HG02981 (cell line): Measurements from ENCODE around the gene ZBTB25.

Source experiments
- ATAC-seq: cut with Tn5 transposase; IDR thresholded peaks from one replicate; pipeline ENCODE4 v1.9.1; 2021; ENCODE audit warnings: mild to moderate bottlenecking, moderate library complexity; ENCODE audit not compliant: unreplicated experiment

ZBTB25 gene, protein sequence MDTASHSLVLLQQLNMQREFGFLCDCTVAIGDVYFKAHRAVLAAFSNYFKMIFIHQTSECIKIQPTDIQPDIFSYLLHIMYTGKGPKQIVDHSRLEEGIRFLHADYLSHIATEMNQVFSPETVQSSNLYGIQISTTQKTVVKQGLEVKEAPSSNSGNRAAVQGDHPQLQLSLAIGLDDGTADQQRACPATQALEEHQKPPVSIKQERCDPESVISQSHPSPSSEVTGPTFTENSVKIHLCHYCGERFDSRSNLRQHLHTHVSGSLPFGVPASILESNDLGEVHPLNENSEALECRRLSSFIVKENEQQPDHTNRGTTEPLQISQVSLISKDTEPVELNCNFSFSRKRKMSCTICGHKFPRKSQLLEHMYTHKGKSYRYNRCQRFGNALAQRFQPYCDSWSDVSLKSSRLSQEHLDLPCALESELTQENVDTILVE

DNA sequence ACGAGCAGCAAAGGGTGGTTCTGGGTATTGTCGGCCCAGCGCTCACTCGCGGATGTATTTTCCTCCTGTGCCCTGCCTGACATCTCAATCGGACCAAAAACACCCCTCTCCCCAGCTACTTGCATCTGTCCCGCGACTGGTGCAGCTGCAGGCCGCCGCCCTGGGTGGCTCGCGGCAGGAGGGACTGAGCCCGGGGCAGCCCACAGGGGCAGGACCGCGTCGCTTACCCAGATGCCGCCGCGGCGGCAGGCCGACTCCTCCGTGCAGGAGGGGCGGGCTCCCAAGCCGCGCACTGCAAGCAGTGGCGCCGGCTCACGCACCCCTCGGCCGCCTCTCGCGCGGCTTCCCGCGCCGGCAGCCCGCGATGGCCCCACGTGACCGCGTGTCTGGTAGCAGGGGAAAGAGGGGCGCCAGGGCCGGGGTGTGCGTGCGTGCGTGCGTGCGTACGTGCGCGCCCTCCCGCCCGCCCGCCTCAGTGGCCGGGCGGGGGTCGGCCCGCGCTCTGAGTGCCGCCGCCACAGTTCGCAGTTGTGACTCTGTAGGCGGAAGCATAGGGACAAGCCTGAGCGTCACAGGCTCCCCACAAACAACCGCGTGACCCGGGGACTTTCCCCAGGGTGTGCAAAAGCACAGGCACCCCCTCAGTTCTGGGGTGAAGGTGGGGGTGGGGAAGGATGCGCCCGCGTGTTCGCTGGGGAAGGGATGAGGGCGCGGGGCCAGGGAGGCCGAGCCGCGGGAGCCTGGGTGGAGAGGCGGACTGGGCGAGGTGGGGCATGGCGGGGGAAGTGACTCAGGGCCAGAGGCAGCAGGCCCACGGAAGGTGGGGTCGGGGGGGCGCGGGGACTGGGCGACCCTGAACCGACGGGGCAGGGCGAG is at the start of gene ZBTB25:
ZBTB25 (minus strand) TSS at position 405 of the 876 bp plus-strand sequence. CDS start 13,305 bp downstream, outside the sequence.
- ATAC-seq: peak; percentile 53

DNA sequence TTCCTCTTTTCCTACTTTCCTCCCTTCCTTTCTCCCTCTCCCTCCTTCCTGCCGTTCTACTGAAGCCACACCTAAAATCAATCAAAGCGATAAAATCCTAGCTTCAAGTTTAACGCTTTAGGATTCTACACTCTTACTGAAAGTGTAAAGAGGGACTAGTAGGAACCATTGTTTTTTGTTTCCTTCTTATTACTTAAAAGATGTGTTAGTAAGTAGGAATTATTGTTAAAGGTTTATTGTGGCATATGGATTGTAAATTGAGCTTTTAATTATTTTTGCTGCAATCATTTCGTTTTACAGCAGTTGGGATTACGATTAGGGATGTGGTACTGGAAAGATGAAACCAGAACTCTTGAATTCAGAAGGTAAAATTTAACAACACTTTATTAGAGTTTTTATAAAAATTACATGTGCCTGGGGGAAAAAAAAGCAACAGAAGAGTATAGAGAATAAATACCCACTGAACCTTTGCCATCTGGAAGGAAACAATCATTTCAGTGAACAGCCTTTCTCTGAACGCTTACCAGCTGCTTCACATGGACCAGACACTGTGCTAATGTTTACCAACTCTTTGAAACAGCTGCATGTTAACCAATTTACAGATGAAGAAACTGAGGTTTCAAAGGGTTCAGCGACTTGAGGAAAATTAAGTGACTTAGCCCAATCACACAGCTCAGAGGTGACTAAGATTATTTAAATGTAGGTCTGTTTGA is 47.1 kb upstream of the ZBTB25 start:
- ATAC-seq: no peak

DNA sequence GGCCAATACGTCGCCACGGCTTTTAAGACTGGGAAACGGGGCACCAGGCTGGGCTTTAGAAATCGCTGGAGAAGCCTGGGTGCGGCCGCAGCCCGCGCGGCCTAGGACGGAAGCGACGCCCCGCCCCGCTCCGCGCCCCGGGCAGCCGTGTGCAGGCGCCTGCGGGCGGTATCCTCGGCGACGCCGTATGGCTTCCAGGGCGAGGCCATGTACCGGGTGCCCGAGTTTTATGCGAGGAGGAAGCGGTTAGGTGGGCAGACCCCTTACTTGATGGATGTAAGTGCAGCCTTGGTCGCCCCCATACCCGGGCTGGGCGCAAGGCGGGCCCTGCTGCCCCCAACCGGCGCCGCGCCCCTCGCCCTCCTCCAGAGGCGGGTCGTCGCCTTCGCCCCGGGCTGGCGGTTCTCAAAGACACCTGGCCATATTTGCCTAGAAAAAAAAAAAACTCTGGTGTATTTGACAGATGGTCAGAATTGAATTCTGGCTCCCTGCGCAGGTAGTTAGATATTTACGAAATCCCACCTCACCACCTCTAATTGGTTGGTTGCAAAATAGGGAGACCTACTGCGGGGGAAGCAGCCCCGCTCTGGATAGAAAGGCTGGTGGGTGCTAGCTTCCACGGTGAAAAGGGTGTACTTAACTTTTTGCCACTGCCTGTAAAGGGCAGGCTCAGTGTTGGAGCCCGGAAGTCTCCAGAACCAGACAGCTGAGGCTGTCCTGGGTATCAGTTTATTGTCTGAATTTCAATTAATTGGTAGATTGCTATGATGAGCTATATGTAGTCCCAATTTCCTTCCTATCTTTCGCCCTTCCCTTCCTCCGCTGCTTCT is 46.4 kb upstream of the ZBTB25 start, which contains the start of gene PPP1R36:
PPP1R36 (plus strand) TSS at position 171 of the 830 bp plus-strand sequence; CDS start at position 208, 37 bp downstream.
- ATAC-seq: no peak

GRCh38 chr14:64549016-64549415 is 45.4 kb upstream of the ZBTB25 start:
- no peak for ATAC-seq

DNA sequence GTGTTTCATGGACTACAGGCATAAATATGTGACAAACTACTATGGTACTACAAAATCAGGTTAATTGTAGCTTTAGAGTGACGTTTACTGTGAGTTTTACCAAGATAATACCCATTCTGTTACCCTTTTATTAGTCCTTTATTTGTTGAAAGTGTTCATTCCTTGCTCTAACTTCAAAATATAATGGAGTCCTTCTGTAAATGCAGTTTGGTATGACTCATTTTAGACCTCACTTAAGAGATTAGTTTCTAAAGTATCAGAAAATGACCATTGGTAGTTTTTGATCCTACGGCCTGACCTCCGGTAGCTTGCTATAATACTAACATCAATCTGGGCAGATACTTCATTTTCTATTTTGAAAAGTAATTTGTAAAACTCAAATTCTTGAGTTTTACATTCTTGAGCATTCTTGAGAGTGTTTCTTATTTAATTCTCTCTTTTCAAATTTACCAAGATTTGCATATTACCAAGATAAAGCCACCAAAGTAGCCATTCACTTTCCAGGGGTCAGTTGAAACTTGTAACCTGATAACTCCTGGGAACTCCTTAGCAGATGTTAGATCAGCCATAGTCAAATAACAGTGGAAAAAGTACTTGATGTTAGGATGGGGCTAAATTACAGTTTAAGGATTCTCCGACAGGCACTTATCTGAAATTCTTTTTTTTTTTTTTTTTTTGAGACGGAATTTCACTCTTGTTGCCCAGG is 41.1 kb upstream of the ZBTB25 start:
- no peak for ATAC-seq

GRCh38 chr14:64542836-64543201 is 39.2 kb upstream of the ZBTB25 start:
- no peak for ATAC-seq

DNA sequence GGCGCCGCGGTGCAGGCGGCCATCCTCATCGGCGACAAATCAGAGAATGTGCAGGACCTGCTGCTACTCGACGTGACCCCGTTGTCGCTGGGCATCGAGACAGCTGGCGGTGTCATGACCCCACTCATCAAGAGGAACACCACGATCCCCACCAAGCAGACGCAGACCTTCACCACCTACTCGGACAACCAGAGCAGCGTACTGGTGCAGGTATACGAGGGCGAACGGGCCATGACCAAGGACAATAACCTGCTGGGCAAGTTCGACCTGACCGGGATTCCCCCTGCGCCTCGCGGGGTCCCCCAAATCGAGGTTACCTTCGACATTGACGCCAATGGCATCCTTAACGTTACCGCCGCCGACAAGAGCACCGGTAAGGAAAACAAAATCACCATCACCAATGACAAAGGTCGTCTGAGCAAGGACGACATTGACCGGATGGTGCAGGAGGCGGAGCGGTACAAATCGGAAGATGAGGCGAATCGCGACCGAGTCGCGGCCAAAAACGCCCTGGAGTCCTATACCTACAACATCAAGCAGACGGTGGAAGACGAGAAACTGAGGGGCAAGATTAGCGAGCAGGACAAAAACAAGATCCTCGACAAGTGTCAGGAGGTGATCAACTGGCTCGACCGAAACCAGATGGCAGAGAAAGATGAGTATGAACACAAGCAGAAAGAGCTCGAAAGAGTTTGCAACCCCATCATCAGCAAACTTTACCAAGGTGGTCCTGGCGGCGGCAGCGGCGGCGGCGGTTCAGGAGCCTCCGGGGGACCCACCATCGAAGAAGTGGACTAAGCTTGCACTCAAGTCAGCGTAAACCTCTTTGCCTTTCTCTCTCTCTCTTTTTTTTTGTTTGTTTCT is 38.6 kb upstream of the ZBTB25 start:
- no peak for ATAC-seq

DNA sequence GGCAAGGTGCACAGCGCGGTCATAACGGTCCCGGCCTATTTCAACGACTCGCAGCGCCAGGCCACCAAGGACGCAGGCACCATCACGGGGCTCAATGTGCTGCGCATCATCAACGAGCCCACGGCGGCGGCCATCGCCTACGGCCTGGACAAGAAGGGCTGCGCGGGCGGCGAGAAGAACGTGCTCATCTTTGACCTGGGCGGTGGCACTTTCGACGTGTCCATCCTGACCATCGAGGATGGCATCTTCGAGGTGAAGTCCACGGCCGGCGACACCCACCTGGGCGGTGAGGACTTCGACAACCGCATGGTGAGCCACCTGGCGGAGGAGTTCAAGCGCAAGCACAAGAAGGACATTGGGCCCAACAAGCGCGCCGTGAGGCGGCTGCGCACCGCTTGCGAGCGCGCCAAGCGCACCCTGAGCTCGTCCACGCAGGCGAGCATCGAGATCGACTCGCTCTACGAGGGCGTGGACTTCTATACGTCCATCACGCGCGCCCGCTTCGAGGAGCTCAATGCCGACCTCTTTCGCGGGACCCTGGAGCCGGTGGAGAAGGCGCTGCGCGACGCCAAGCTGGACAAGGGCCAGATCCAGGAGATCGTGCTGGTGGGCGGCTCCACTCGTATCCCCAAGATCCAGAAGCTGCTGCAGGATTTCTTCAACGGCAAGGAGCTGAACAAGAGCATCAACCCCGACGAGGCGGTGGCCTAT is 37.8 kb upstream of the ZBTB25 start:
- ATAC-seq: no peak

- ATAC-seq: peak; percentile 95
Measured at GRCh38 chr14:64540208-64541202, 36.9 kb upstream of the ZBTB25 start, which contains the start of gene HSPA2. Gene HSPA2, plus strand, starts transcription at chr14:64540741. Its CDS starts 109 bp downstream, at chr14:64540850.

- ATAC-seq: no peak
Measured at GRCh38 chr14:64536488-64537245, 33.0 kb upstream of the ZBTB25 start.

DNA sequence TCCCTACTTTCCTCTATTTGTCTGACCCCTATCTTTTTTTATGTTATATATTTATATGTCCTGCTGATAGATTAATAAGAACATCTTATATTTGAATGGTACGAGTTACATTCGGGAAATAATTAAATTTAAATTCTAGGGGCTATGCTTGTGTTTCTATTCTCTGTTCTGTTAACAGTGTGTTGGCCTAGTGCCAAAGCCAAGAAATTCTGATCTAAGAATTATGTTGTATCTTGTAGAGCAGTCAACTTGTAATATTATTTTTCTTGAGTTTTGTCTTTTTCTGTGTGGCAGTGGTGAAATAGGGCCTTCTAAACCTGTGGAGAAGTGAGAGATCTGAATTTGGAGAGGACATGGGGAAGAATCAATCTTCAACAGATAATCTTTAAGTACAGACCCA is 27.9 kb upstream of the ZBTB25 start:
- ATAC-seq: no peak

GRCh38 chr14:64525354-64525753 is 21.7 kb upstream of the ZBTB25 start:
- ATAC-seq: no peak

DNA sequence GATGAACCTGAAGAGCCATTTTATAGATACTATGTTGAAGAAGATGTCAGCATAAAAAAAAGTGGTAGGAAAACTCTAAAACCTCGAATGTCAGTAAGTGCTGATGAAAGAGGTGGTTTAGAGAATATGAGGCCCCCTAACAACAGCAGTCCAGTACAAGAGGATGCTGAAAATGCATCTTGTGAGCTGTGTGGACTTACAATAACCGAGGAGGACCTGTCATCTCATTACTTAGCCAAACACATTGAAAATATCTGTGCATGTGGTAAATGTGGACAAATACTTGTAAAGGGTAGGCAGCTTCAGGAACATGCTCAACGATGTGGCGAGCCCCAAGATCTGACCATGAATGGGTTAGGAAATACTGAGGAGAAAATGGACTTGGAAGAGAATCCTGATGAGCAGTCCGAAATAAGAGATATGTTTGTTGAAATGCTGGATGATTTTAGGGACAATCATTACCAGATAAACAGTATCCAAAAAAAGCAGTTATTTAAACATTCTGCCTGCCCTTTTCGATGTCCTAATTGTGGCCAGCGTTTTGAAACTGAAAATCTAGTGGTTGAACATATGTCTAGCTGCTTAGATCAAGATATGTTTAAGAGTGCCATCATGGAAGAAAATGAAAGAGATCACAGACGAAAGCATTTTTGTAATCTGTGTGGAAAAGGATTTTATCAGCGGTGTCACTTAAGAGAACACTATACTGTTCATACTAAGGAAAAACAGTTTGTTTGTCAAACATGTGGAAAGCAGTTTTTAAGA is 19.1 kb upstream of the ZBTB25 start:
- ATAC-seq: no peak

GRCh38 chr14:64520699-64521098 is 17.1 kb upstream of the ZBTB25 start:
- ATAC-seq: no peak

DNA sequence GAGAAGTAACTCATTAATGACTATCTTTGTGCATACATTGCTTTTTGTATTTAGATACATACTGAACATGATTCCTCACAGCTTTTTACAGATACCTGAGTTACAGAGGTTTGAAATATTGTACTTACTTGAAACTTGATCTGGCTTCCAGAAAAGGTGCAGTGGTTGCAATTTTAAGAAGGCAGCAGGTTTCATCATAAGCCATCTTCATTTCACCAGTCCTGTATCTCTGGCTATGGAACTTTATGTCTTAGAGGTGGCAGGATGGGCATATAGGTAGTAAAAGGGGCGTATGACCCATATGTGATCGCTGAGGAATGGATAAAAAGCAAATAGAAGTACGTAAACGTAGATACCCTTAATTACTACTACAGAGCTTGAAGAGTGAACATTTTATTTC is 14.6 kb upstream of the ZBTB25 start:
- no peak for ATAC-seq
